Prostate gland (tissue), 2 donors: ENCODE measurements around the gene MED16.

Source experiments
- POLR2A ChIP-seq: fragments of 450-650 bp; IDR thresholded peaks from one replicate; pipeline ENCODE4 v1.6.1; 2016; ENCODE audit warnings: antibody characterized with exemption, mild to moderate bottlenecking
- POLR2AphosphoS5 ChIP-seq: sonication (generic); formaldehyde crosslinking; IDR thresholded peaks from one replicate; pipeline ENCODE4 v1.6.1; 2017; ENCODE audit warnings: antibody characterized with exemption
- TF ChIP-seq, protein P1 (sequence below), 4 experiments: fragments of 200-600 bp in 2 of 4; fragments of 450-650 bp in 2 of 4; sonication (generic) in 2 of 4; IDR thresholded peaks; 1 replicate in 3 of 4; 2 replicates in 1 of 4; pipeline ENCODE4 v1.5.1; 2016 to 2019; ENCODE audit warnings: antibody characterized with exemption in 4 of 4, mild to moderate bottlenecking in 2 of 4, moderate library complexity in 2 of 4

DNA sequence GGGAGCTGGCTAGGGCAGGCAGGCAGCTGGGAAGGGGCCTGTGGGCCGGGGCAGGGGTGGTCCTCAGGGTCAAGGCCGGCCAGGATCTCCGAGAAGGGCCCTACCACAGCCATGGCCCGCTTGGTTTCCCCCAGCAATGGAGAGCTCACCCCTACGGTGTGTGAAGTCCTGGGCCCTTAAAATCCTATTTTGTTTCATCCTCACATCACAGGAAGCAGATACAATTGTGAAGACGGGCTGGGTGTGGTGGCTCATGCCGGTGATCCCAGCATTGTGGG, 9.0 kb upstream of the MED16 start:
- TF ChIP-seq, protein P1, sequence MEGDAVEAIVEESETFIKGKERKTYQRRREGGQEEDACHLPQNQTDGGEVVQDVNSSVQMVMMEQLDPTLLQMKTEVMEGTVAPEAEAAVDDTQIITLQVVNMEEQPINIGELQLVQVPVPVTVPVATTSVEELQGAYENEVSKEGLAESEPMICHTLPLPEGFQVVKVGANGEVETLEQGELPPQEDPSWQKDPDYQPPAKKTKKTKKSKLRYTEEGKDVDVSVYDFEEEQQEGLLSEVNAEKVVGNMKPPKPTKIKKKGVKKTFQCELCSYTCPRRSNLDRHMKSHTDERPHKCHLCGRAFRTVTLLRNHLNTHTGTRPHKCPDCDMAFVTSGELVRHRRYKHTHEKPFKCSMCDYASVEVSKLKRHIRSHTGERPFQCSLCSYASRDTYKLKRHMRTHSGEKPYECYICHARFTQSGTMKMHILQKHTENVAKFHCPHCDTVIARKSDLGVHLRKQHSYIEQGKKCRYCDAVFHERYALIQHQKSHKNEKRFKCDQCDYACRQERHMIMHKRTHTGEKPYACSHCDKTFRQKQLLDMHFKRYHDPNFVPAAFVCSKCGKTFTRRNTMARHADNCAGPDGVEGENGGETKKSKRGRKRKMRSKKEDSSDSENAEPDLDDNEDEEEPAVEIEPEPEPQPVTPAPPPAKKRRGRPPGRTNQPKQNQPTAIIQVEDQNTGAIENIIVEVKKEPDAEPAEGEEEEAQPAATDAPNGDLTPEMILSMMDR (IDR thresholded peaks at IDR 0.05), result no peak
- TF ChIP-seq POLR2A (no peak), POLR2AphosphoS5 (no peak)
